ENCODE measurements around the gene PPIP5K2. TPM values are rescaled to one million over a fixed set of nuclear protein-coding genes. Genes with fewer than 3 reads are reported as not detected.

PPIP5K2 gene
- polyA plus RNA-seq, 1 donor from 2014 or later: 153 TPM

- H3K27ac ChIP-seq (ENCODE audit: low read length): no peak overlapping the region
- no peaks in the 10 kb centered on the region for H3K36me3 ChIP-seq (ENCODE audit: insufficient read depth, low read length)
- no peak overlapping the region for H2AFZ ChIP-seq (ENCODE audit: low read depth, low read length)
- TF ChIP-seq TAF1 (IDR thresholded peaks at IDR 0.05; ENCODE audit: low read depth) (no peak), EZH2 (IDR thresholded peaks at IDR 0.05; ENCODE audit: borderline replicate concordance, insufficient read depth, low read length, poor library complexity, severe bottlenecking) (no peak), CTCF (IDR thresholded peaks at IDR 0.05; ENCODE audit: poor library complexity, severe bottlenecking) (no peak), MXI1 (conservative IDR thresholded peaks at IDR 0.05; ENCODE audit: poor library complexity, severe bottlenecking) (no peak), EP300 (conservative IDR thresholded peaks at IDR 0.05; ENCODE audit: poor library complexity, severe bottlenecking) (no peak), SMC3 (conservative IDR thresholded peaks at IDR 0.05; ENCODE audit: poor library complexity) (no peak), POLR2AphosphoS5 (IDR thresholded peaks at IDR 0.05) (no peak), RAD21 (conservative IDR thresholded peaks at IDR 0.05) (no peak)
- TF ChIP-seq, protein P1, sequence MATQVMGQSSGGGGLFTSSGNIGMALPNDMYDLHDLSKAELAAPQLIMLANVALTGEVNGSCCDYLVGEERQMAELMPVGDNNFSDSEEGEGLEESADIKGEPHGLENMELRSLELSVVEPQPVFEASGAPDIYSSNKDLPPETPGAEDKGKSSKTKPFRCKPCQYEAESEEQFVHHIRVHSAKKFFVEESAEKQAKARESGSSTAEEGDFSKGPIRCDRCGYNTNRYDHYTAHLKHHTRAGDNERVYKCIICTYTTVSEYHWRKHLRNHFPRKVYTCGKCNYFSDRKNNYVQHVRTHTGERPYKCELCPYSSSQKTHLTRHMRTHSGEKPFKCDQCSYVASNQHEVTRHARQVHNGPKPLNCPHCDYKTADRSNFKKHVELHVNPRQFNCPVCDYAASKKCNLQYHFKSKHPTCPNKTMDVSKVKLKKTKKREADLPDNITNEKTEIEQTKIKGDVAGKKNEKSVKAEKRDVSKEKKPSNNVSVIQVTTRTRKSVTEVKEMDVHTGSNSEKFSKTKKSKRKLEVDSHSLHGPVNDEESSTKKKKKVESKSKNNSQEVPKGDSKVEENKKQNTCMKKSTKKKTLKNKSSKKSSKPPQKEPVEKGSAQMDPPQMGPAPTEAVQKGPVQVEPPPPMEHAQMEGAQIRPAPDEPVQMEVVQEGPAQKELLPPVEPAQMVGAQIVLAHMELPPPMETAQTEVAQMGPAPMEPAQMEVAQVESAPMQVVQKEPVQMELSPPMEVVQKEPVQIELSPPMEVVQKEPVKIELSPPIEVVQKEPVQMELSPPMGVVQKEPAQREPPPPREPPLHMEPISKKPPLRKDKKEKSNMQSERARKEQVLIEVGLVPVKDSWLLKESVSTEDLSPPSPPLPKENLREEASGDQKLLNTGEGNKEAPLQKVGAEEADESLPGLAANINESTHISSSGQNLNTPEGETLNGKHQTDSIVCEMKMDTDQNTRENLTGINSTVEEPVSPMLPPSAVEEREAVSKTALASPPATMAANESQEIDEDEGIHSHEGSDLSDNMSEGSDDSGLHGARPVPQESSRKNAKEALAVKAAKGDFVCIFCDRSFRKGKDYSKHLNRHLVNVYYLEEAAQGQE (IDR thresholded peaks at IDR 0.05; ENCODE audit: borderline replicate concordance): no peak
- H3K79me2 ChIP-seq (replicated peaks; ENCODE audit: insufficient read depth, low read length): no peaks in the 10 kb centered on the region
- H3K4me3 ChIP-seq (ENCODE audit: low read length): no peak overlapping the region
- no peaks in the 10 kb centered on the region for H3F3A ChIP-seq (ENCODE audit: insufficient read depth, low read length, poor library complexity, severe bottlenecking)
- no peak overlapping the region for H3K9ac ChIP-seq (ENCODE audit: low read length)
- H3K9me2 ChIP-seq (ENCODE audit: insufficient read depth, low read length): no peaks in the 10 kb centered on the region
- H3K4me2 ChIP-seq (ENCODE audit: low read length): no peak overlapping the region
- H4K20me1 ChIP-seq (ENCODE audit: insufficient read depth): no peaks in the 10 kb centered on the region
- no peaks in the 10 kb centered on the region for H3K27me3 ChIP-seq (ENCODE audit: insufficient read depth, low read depth, low read length)
- no peaks in the 10 kb centered on the region for H3K9me3 ChIP-seq (ENCODE audit: low read length)
Measured at GRCh38 chr5:103244398-103244797, 124.3 kb downstream of the PPIP5K2 start.

- Histone ChIP-seq H3K36me3 (ENCODE audit: insufficient read depth, low read length) (no peaks in the 10 kb centered on the region), H3K27ac (ENCODE audit: low read length) (no peak overlapping the region), H3K9me2 (ENCODE audit: insufficient read depth, low read length) (no peaks in the 10 kb centered on the region), H3K79me2 (replicated peaks; ENCODE audit: insufficient read depth, low read length) (no peaks in the 10 kb centered on the region), H2AFZ (ENCODE audit: low read depth, low read length) (no peak overlapping the region), H3K9me3 (ENCODE audit: low read length) (no peaks in the 10 kb centered on the region), H3K4me2 (ENCODE audit: low read length) (no peak overlapping the region), H3K27me3 (ENCODE audit: insufficient read depth, low read depth, low read length) (no peaks in the 10 kb centered on the region), H4K20me1 (ENCODE audit: insufficient read depth) (no peaks in the 10 kb centered on the region), H3F3A (ENCODE audit: insufficient read depth, low read length, poor library complexity, severe bottlenecking) (no peaks in the 10 kb centered on the region), H3K9ac (ENCODE audit: low read length) (no peak overlapping the region), H3K4me3 (ENCODE audit: low read length) (no peak overlapping the region)
- TF ChIP-seq TAF1 (IDR thresholded peaks at IDR 0.05; ENCODE audit: low read depth) (no peak), EP300 (conservative IDR thresholded peaks at IDR 0.05; ENCODE audit: poor library complexity, severe bottlenecking) (no peak), SMC3 (conservative IDR thresholded peaks at IDR 0.05; ENCODE audit: poor library complexity) (no peak)
Measured at GRCh38 chr5:103245761-103246160, 125.7 kb downstream of the PPIP5K2 start.

GRCh38 chr5:103247118-103247517 lies 127.0 kb downstream of the PPIP5K2 start:
- no peak overlapping the region for H3K9ac ChIP-seq (ENCODE audit: low read length)
- no peak overlapping the region for H3K4me2 ChIP-seq (ENCODE audit: low read length)
- no peak for TF ChIP-seq EP300 (conservative IDR thresholded peaks at IDR 0.05; ENCODE audit: poor library complexity, severe bottlenecking)
- no peak for TF ChIP-seq SMC3 (conservative IDR thresholded peaks at IDR 0.05; ENCODE audit: poor library complexity)
- TF ChIP-seq, protein P1 (IDR thresholded peaks at IDR 0.05; ENCODE audit: borderline replicate concordance): no peak
- no peak for TF ChIP-seq TAF1 (IDR thresholded peaks at IDR 0.05; ENCODE audit: low read depth)
- no peak for TF ChIP-seq CTCF (IDR thresholded peaks at IDR 0.05; ENCODE audit: poor library complexity, severe bottlenecking)
- no peak for TF ChIP-seq EZH2 (IDR thresholded peaks at IDR 0.05; ENCODE audit: borderline replicate concordance, insufficient read depth, low read length, poor library complexity, severe bottlenecking)
- no peak for TF ChIP-seq MXI1 (conservative IDR thresholded peaks at IDR 0.05; ENCODE audit: poor library complexity, severe bottlenecking)
- no peak for TF ChIP-seq POLR2AphosphoS5 (IDR thresholded peaks at IDR 0.05)
- H3K9me2 ChIP-seq (ENCODE audit: insufficient read depth, low read length): no peaks in the 10 kb centered on the region
- no peaks in the 10 kb centered on the region for H3K9me3 ChIP-seq (ENCODE audit: low read length)
- no peak overlapping the region for H3K4me3 ChIP-seq (ENCODE audit: low read length)
- no peaks in the 10 kb centered on the region for H3K79me2 ChIP-seq (replicated peaks; ENCODE audit: insufficient read depth, low read length)
- H2AFZ ChIP-seq (ENCODE audit: low read depth, low read length): no peak overlapping the region
- H3K27me3 ChIP-seq (ENCODE audit: insufficient read depth, low read depth, low read length): no peaks in the 10 kb centered on the region
- no peak overlapping the region for H3K27ac ChIP-seq (ENCODE audit: low read length)
- no peaks in the 10 kb centered on the region for H3K36me3 ChIP-seq (ENCODE audit: insufficient read depth, low read length)
- H4K20me1 ChIP-seq (ENCODE audit: insufficient read depth): no peaks in the 10 kb centered on the region
- no peaks in the 10 kb centered on the region for H3F3A ChIP-seq (ENCODE audit: insufficient read depth, low read length, poor library complexity, severe bottlenecking)
